Endometrium (tissue), 2 donors: Measurements from ENCODE around the gene CPSF4L.
A peak's percentile ranks its signal among the peaks of the same experiment; 100 is the strongest.

Experiments used
- FAIRE-seq: peaks from 2 replicates; lab custom pipeline; 2012; peaks lifted over from hg19 to GRCh38; lab: Jason Lieb, UNC
- donor health status: control.
- donor health status: control.

Gene CPSF4L

DNA sequence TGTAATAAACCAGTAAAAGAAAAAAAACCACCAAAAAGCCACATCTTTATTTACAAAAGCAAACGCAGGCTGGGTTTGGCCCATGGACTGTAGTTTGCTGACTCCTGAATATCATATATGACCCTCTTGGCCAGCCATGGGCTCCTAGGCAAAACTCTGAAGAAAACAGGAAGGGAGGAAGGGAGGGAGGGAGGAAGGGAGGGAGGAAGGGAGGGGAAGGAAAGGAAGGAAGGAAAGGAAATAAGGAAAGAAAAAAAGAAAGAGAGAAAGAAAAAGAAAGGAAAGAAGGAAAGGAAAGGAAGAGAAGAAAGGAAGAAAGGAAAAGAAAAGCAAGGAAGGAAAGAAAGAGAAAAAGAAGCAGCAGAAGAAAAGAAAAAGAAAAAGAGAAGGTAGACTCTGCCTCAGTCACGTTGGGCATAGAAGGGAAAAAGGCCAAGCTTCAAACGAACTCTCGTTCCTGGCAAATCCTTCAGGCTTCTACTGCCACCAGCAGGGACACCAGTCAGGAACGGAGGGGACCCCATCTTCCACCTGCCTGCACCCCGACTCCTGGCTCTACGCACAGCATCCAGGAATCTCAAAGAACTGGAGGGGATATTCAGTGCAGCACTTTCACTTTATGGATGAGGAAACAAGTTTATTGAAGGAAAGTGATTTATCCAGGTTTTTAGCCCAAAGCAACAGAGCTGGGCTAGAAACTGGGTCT lies 28.0 kb upstream of the CPSF4L start:
- FAIRE-seq = no peak

GRCh38 chr17:73288534-73289302 lies 27.0 kb upstream of the CPSF4L start:
- FAIRE-seq = no peak

GRCh38 chr17:73286863-73287296 lies 25.2 kb upstream of the CPSF4L start:
- no peak for FAIRE-seq

DNA sequence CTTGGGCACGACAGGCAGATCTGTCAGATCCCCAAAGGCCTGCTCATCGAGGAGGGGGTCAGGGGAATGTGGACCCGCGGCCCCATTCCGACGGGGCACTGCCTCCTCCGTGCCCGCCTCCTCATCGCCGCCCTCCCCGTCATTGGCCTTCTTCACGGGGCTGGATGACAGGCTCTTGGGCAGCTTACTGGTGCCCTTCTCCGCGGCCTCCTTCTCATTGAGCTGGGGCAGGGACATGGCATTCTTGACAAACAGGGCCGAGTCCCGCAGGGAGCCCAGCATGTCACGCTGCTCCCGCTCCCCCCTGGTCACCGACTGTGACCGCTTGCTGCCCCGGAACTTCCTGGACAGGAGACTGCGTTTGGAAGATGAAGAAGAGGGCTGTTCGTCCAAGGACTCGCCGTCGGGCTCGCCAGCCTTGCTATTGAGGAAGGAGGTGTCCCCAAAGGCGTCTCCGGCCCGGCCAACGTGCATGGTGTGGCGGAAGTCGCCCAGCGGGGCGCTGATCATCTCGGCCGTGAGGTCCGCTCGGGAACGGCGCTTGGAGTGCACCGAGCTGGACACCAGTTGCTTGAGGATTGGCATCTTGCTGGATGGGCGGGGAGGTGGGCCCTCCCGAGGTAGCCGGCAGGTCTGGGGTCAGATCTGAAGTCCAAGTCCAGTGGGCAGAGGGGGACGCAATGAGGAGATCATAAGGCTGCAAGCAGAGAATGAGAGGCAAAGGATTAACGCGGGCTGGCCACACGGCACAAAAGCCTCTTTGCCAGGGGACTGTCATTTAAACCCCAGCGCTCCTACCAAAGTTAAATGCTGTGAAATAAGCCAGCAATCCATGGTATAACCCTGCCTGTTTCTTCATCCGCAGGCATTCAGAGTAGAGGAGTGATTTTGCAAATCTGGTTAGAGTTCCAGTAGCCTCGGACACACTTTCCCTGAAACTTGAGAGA lies 24.5 kb upstream of the CPSF4L start:
- no peak for FAIRE-seq

DNA sequence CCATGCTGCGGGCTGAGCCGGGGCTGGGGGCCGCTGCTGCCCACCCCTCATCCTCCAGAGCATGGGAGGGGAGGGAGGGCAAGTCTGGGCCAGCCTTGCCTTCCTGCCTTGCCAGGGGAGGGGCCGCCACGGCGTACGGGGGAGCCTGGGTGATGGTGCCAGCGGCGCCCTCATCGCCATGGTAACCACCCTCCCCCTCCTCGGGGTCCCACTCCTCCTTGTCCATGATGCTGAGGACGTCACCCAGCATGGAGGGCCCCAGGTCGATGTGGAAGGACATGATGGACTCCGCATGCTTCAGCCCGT lies 23.9 kb upstream of the CPSF4L start:
- no peak for FAIRE-seq

GRCh38 chr17:73284906-73285602 lies 23.4 kb upstream of the CPSF4L start:
- no peak for FAIRE-seq

- FAIRE-seq = no peak
Measured at GRCh38 chr17:73284354-73284753, 22.7 kb upstream of the CPSF4L start.

DNA sequence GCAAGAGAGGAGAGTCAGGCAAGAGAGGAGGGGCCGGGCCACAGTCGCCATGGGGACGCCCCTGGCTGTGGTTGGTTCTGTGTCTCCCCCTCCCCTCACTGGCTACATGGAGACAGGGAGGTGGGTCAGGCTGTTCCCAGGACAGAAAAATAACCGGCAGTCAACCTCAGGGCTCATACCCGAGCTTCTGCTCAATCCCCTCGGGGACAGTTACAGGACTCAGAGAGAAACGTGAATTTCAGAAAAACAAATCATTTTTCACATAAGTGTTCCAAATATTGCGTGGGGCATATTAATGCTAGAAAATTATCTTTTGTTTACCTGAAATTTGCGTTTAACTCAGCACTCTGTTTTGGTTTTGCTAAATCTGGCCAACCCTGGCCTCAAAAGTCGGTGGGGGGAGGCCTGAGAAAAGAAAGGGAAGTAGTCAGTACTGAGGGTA lies 22.2 kb upstream of the CPSF4L start:
- FAIRE-seq = peak; percentile 94

GRCh38 chr17:73283250-73283649 lies 21.6 kb upstream of the CPSF4L start:
- no peak for FAIRE-seq

- FAIRE-seq = no peak
Measured at GRCh38 chr17:73282629-73283028, 20.9 kb upstream of the CPSF4L start.

- FAIRE-seq = no peak
Measured at GRCh38 chr17:73281928-73282327, 20.2 kb upstream of the CPSF4L start.

DNA sequence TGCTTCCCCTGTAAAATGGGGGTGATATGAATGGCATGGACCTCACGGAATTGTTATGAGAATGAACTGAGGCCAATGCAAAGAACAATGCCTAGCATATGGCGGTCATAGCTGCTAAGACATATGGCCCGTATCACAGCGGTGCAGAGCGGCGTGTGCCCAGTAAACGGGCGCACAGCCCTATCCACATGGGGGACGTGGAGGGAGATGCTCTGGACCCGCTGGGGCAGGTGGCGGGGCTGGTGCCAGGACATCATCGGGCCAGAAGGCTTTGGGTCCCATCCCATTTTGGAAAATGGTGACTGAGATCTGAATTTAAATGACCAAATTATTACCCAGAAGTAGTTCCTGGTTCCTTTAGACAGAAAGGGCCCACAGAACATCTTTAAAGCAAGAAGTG lies 18.5 kb upstream of the CPSF4L start:
- FAIRE-seq = no peak

DNA sequence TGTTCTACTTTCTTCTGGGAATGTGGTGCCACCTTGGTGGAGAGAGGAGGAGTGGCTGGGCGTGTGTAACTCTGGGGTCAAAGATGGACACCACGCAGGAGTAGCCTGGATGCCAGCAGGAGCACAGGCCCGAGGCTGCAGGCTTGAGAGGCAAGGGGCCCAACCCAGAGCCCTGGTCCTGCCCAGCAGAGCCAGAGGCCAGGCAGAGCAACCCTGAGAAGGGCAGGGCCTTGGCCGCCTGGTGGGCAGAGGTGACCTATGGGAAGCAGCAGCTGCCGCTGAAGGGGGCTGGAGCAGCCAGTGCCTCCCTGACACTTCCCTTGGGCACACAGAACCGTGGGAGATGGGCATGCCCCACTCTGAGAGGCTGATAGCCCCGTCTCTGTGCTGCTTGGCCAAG lies 18.0 kb upstream of the CPSF4L start:
- FAIRE-seq = no peak

DNA sequence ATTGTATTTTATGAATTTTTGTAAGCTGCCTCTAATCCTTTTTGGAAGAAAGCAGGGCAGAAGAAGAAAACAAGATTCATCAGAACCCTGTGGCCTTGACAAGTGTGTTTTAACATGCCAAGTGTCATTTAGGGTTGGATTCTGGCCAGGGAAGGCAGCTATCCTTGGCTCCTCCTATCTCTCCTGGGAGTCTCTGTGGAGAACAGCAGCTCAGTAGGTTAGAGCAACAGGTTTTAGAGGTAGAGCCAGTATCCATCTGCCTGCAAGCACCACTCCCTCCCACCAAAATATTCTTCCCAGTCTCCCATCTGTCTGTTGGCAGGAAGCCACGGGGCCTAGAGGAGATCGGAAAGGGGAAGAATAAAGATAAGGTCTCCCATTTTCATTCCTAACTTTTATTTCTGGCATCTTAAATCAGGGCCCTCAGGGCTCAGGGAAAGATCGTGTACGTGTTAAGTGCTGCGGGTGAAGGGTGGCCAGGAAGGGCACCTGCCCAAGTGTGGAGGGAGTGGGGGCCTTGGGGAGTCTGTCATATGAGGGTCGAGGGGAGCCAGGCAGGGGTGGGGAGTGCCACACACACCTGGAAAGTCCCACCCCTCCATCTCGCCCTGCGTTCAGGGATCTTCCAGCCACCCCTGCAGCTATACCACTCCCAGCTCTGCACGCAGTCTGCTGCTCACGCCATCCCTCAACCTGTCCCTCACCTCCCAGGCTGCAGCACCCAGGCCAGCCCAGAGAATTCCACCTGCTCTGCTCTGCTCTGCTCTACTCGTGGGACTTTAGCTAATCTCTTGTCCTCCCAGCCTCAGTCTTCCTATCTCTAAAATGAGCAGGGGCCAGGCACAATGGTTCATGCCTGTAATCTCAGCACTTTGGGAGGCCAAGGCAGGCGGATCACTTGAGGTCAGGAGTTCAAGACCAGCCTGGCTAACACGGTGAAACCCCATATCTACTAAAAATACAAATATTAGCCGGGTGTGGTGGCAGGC lies 17.1 kb upstream of the CPSF4L start:
- peak; percentile 66 for FAIRE-seq

- no peak for FAIRE-seq
Measured at GRCh38 chr17:73278049-73278464, 16.4 kb upstream of the CPSF4L start.

DNA sequence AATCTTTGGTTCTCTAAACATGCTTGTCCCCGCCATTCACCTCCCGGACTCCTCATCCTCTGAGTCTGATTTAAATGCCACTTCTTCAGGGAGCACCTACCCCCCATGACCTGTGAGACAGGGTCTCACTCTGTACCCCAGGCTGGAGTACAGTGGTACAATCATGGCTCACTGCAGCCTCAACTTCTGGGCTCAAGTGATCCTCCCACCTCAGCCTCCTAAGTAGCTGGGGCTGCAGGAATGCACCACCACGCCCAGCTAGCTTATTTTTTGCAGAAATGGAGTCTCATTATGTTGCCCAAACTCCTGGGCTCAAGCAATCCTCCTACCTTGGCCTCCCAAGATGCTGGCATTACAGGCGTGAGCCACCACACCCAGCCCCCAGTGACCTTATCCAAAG lies 12.8 kb upstream of the CPSF4L start:
- no peak for FAIRE-seq

DNA sequence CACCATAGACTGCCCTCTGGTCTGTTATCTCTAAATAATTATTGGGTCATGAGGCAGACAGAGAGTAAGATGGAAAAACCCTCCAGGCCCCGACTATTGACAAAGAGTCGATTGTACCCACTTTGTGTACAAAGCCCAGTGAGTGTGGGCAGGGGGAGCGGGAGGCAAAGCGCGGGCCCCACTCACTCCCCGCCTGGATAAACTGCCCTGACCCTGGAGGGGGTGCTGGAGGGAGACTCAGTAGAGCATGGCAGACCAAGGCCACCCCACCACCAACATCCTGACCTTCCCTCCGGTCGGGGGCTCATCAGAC lies 11.2 kb upstream of the CPSF4L start:
- no peak for FAIRE-seq

- no peak for FAIRE-seq
Measured at GRCh38 chr17:73271072-73271471, 9.4 kb upstream of the CPSF4L start.

- FAIRE-seq = no peak
Measured at GRCh38 chr17:73269791-73270190, 8.1 kb upstream of the CPSF4L start.

- FAIRE-seq = no peak
Measured at GRCh38 chr17:73269329-73269615, 7.6 kb upstream of the CPSF4L start.
